ENCODE results near the gene CDT1.

GRCh38 chr16:88841521-88842307, 38.1 kb downstream of the CDT1 start:
- no peak for TF ChIP-seq CTCF (IDR thresholded peaks at IDR 0.05)
- TF ChIP-seq EP300 (IDR thresholded peaks at IDR 0.05), result no peak
- TF ChIP-seq POLR2A (IDR thresholded peaks at IDR 0.05), result no peak

Data from tibial nerve (tissue), 4 donors.